HG03196 (cell line): ENCODE results near the gene TTC21A.

ENCODE experiments used
- ATAC-seq: cut with Tn5 transposase; IDR thresholded peaks from one replicate; pipeline ENCODE4 v1.9.1; 2021; ENCODE audit not compliant: unreplicated experiment

Gene TTC21A

DNA sequence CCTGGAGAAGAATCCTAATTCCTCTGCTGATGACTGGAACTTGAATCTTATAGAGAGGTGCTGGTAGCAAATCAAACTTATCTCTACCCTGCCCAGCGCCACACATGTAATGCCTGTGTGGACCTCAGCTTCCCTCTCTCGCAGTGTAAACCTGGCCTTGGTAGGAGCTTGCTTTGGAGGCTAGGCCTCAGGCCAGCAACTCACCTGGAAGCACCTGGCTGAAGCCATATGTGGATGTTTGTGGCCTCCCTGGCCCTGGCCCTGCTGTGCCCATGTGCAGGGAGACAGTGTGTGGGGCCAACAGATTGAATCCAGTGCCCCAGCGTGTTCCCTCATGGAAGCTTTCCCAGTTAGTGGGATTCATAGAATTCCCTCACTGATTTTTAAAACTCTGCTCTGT, 8.4 kb downstream of the TTC21A start:
- no peak for ATAC-seq

DNA sequence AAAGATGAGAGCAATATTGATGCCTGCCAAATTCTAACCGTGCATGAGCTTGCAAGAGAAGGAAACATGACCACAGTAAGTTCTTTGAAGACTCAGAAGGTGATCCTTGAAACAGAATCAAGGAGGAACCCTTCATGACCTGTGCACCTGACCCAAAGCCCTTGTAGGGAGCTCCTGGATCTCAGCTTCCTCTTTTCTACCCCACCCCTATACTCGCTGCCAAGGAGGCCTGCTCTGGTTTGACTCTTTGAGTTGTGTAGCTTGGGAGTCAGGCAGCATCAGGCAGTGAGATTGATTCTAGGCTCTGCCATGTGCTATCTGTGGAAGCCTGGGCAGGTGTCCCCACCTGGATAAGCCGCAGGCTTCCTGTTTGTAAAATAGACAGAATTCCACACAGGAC, 10.6 kb downstream of the TTC21A start:
- no peak for ATAC-seq

DNA sequence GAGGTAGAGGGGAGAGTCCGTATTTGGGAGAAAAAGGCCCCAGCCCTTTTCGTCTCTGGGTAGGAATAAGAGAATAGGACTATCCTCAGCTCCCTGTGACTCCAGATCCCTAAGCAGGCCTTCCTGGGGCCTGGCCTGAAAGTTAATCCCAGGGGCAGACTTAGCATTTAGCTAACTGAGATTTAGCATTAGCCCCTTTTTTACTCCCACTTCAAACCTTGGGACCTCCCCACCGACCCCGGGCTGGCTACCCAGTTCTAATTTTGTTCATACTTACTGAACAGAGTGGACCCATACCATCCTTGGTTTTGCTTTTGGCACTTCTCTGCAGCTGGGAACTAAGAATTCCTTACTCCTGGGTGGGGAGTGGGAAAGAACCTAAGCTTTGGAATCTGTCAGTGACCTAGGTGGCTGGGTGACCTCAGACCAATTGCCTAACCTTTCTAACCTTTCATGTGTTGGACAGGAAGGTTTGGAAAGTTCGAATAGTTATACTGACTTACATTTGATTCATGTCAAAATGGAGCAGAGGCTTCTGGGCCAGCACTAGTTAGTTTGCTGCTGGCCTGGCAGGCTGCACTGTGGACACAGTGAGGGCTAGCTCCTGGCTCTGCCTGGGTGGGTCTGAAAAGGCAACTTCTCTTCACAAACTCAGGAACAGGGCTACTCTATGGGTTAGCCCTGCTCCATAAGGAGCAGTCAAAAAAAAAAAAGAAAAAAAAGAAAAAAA, 11.6 kb downstream of the TTC21A start:
- ATAC-seq, result no peak

DNA sequence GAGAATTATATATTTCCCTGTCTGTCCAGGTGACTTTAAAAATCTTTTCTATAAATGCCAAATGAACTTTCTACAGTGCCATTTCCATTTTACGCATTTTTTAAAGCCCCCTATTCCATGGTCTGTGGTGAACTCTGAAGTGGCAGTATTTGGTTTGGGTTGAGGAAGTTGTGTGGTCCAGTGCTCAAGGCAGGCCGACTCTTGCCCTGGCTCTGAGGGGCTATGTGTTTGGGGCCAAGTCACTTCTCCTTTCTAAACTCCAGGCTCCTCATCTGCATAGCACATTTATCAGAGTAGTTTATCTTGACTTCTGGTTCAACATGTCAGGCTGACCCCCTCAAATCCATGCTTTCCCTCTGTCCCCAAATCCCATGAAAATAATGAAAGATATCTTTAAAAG, 14.1 kb downstream of the TTC21A start:
- no peak for ATAC-seq

DNA sequence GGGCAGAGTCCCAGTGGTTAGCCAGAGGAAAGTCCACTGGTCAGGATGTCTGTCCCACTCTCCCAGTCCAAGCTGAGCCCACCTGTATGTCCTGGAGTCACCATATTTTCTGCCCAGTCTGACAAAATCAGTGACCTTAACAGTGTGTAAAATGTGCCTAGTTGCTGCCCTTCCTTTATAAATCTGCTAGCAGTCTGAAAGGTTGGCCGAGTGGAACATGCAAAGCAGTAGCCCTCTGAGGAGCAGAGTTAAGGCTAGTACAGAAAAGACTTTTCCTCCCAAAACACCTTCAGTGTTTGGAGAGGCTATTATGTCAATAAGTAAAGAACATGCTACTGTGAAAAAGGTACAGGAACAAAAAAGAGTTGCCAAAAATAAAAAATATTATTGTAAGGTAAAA, 15.3 kb downstream of the TTC21A start:
- no peak for ATAC-seq

- ATAC-seq, result no peak
Observed at GRCh38 chr3:39124876-39125840, 17.7 kb downstream of the TTC21A start.

DNA sequence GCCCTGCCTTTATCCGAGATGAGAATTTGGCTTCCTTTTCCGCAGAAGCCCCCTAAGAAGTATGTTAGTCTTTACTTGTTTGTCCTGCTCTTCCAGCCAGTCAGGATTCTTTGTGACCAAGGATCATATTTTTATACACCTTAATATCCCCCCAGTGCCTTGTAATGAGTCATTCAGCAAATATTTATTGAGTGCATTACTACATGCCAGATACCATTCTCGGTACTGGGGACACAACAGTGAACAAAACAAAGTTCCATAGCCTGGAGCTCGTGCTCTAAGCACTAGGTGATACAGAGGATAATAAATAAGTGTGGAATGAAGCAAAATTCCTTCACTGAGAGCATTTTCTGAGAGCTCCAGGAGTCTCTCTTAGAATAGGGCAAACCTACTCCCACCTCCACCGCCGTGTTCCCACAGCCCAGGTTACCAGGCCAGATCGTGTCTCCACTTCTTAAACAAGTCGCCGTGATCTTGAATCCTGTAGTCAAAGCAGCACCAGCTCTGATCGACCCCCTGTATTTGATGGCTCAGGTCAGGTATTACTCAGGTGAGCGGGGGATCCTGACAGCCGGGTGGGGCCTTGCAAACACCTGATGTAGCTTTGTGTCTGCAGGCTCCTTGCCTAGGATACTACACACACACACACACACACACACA, 18.5 kb downstream of the TTC21A start:
- no peak for ATAC-seq

DNA sequence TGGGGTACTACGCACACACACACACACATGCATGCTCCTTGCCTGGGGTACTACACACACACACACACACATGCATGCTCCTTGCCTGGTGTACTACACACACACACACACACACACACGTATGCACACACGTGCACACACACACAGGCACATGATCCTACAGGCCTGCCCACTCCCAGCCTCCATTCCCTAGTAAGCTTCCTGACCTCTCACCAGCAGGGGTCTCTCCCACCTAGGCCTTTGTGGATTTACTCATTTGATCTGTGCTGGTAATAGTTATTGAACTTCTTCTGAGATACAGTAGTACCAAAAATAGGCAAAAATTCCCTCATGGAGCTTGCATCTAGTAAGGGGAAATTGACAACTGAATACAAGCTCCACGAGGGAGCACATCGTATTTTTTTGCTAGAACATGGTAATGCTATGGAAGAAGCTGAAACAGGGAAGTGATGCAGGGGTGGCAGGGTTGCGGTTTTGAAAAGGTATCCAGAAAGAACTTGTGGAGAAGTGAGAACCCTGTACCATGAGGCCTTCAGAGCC, 19.1 kb downstream of the TTC21A start:
- ATAC-seq, result no peak

GRCh38 chr3:39127269-39127907, 19.9 kb downstream of the TTC21A start:
- ATAC-seq, result no peak

- no peak for ATAC-seq
Observed at GRCh38 chr3:39127908-39128304, 20.4 kb downstream of the TTC21A start.

GRCh38 chr3:39128951-39129350, 21.5 kb downstream of the TTC21A start:
- no peak for ATAC-seq

DNA sequence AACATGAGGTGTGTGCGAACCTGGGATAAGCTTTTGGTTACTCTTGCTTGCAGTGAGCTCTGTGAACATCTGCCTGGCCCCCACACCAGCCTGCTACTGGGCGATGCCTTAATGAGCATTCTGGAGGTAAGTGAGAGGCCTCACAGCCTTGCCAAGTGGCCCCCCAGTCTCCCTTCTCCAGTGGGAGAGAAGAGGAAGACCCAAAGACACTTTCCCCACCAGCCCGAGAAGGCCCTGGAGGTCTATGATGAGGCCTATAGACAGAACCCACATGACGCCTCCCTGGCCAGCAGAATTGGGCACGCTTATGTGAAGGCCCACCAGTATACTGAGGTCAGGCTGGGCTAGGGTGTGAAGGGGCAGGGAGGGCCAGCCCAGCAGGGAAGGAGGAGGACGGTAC, 22.5 kb downstream of the TTC21A start:
- ATAC-seq, result no peak

GRCh38 chr3:39130693-39131265, 23.3 kb downstream of the TTC21A start:
- no peak for ATAC-seq

DNA sequence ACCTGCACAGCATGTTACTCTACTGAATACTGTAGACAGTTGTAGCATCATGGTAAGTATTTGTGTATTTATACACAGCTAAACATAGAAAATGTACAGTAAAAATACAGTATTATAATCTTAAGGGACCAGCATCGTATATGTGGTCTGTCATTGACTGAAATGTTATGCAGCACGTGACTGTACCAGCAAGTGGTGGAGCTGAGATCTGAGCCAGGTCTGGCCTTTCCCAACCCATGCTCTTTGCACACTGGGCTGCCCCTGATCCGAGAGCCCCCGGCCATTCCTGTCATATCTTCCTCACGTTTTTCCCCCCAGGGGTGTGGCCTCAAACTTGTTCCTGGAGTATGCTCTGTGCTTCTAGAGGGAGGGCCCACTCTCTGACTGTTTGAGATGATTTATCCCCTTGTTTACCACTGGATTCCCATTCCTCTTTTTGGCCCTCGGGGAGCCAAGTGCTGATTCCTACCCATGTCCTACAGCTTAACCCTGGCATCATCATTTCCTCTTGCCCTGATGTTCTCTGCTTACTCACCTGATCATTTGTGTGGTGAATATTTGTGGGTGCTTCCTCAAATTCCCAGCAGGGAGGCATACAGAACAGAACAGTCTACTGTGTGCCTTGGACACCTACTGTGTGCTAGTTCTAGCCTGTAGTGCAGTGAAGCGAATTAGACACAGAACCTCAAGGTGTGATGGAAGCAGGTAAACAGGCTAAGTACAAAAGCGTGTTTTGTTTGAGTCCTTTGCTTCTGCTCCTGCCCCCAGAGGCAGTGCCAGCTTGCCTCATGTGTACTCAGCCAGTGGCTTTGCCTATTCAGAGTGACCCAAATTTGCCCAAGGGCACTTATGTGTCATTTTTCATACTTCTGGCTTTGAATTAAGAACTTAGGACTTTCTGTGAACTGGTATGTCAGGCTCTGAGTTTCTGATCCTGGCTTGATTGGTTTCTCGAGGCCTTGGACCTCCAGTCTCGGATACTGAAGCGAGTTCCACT, 24.9 kb downstream of the TTC21A start:
- ATAC-seq, result no peak

DNA sequence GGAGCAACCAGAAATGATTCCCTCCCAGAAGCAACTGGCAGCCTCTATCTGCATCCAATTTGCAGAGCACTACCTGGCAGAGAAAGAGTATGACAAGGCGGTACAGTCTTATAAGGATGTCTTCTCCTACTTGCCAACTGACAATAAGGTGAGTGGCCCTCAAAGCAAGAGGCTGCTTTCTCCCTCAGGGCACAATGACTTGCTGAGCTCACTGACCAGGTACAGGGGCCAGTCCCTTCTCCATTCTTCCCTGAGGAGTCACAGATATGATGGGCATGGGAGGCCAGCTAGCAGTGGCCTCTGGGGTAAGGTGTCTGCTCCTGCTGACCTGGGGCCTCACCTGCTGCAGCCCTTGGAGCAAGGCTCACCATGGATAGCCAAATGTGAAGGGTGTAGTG, 25.6 kb downstream of the TTC21A start:
- no peak for ATAC-seq

DNA sequence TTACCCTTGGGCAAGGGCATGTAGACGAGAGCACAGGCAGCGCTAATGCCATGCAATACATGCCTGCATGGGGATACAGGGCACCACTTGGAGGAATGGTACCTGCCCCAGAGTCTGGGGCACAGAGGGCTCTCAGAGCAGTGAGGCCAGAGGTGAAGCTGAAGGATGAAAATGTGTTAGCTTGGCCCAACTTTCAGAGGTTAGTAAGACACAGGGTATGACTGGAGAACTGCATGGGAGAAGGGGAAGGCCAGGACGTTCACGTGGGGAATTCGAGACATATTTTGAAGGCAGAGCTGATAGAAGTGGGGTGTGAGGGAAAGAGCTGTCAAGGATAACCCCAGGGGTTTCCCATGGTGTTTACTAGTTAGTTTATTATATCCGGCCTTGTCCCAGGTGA, 26.3 kb downstream of the TTC21A start:
- ATAC-seq, result no peak

DNA sequence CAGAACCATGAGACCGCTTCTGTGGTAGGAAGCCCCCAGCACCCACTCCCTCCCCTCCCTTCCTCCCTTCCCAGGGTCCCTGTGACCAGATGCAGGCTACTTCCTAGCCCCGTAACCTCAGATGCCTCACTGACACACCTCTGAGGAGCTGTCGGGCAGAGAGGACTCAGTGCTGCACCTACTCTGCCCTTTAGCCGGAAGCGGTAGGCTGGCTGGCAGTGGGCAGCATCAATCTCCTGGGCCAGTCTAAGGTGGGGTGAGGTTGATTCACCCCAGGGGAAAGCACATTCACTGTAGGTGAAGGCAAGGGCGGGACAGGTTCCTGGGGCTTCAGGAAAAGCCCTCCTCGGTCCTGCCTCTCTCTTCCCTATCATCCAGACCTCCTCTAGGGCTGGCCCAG, 26.8 kb downstream of the TTC21A start:
- ATAC-seq, result no peak

DNA sequence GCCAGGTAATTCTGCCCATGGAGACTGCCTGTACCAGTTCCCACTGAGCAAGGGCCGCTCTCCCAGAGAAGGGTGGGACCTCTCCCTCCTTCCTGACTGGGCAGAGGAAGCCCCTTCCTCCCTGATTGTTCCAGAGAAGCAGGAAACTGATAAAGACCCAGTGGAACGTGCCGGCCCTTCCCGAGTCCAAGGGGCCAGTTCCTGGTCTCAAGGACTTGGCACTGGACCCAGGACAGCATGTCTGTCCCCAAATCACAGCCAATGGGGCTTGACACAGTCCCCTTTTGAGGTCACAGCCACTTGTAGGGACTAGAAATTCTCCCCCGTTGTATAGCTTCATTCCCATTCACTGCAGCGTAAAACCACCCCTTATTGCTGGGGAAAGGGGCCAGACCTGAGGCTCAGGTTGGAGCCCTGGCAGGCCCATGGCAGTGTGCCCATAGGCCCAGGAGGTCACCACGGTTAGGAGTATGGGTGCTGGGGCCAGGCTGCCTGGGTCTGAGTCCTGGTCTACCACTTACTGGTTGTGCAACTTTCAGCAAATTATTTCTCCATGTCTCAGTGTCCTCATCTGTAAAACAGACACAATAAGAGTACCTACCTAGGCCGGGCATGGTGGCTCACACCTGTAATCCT, 27.8 kb downstream of the TTC21A start:
- ATAC-seq, result no peak
